ENCODE measurements around the gene HNRNPAB.
"Not testable (repeated sequence)": the region's sequence is repeated elsewhere in the genome, so short reads cannot be mapped to it uniquely, and the experiment has no call there.

HNRNPAB gene

GRCh38 chr5:178245389-178245788 lies 41.1 kb downstream of the HNRNPAB start:
- DNase-seq (ENCODE audit: low spot score), result no peak

GRCh38 chr5:178246624-178247279 lies 42.4 kb downstream of the HNRNPAB start:
- no peak for DNase-seq (ENCODE audit: low spot score)

GRCh38 chr5:178247481-178248456 lies 43.4 kb downstream of the HNRNPAB start:
- no peak for DNase-seq (ENCODE audit: low spot score)

GRCh38 chr5:178248750-178249149 lies 44.4 kb downstream of the HNRNPAB start:
- no peak for DNase-seq (ENCODE audit: low spot score)

- no peak for DNase-seq (ENCODE audit: low spot score)
Measured at GRCh38 chr5:178249191-178249989, 45.1 kb downstream of the HNRNPAB start.

GRCh38 chr5:178250263-178250662 lies 45.9 kb downstream of the HNRNPAB start:
- no peak for DNase-seq (ENCODE audit: low spot score)

- no peak for DNase-seq (ENCODE audit: low spot score)
Measured at GRCh38 chr5:178252258-178252657, 47.9 kb downstream of the HNRNPAB start.

- DNase-seq (ENCODE audit: low spot score), result not testable (repeated sequence)
Measured at GRCh38 chr5:178253632-178254031, 49.3 kb downstream of the HNRNPAB start.

GRCh38 chr5:178256746-178257145 lies 52.4 kb downstream of the HNRNPAB start:
- DNase-seq (ENCODE audit: low spot score), result no peak

GRCh38 chr5:178257650-178258049 lies 53.3 kb downstream of the HNRNPAB start:
- DNase-seq (ENCODE audit: low spot score), result no peak

- DNase-seq (ENCODE audit: low spot score), result no peak
Measured at GRCh38 chr5:178259623-178260536, 55.5 kb downstream of the HNRNPAB start.

All from cerebellar cortex (tissue), 1 donor.